Spleen (tissue), 7 donors: ENCODE results near the gene CPED1.

Experiments
- POLR2AphosphoS5 ChIP-seq, 3 donors: sonication (generic); formaldehyde crosslinking; IDR thresholded peaks; one replicate each; pipeline ENCODE4 v1.5.1; 2017; ENCODE audit warnings: antibody characterized with exemption in 3 of 3
- TF ChIP-seq, protein P1 (sequence below), 11 experiments: fragments of 200-600 bp in 7 of 11; fragments of 450-650 bp in 4 of 11; sonication (generic) in 4 of 11; IDR thresholded peaks in 8 of 11; conservative IDR thresholded peaks in 3 of 11; 1 replicate in 7 of 11; 2 replicates in 4 of 11; pipeline versions ENCODE4 v1.4.0 to v1.8.0; 2016 to 2021; ENCODE audit warnings: antibody characterized with exemption in 11 of 11, inconsistent platforms in 4 of 11, mild to moderate bottlenecking in 1 of 11
- donor health status: DM: no; HTN: no; CAD: no; lungs with moderate emphysema.
- donor health status: DM: no; HTN: no; CAD: no.
- donor health status: DM: no; HTN: no; CAD: no.

DNA sequence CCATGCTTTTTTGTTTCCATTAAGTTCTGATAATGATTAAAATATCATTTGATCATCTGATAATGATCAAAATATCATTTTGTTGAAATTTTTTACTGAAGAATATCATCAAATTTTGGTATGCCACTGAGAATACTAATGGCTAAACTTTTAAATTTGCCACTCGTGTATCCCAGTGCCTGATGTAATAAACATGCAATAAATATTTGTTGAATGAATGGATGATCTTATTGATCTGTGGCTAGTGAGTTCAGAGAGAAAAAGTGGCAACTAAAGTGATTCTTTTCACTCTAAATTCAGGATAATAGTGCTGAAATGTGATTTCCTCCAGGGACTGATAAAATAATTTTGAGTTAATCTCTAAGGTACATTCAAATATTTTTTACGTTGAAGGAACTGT, 181.0 kb downstream of the CPED1 start:
- TF ChIP-seq POLR2AphosphoS5 (IDR thresholded peaks at IDR 0.05): no peak
- TF ChIP-seq, protein P1, sequence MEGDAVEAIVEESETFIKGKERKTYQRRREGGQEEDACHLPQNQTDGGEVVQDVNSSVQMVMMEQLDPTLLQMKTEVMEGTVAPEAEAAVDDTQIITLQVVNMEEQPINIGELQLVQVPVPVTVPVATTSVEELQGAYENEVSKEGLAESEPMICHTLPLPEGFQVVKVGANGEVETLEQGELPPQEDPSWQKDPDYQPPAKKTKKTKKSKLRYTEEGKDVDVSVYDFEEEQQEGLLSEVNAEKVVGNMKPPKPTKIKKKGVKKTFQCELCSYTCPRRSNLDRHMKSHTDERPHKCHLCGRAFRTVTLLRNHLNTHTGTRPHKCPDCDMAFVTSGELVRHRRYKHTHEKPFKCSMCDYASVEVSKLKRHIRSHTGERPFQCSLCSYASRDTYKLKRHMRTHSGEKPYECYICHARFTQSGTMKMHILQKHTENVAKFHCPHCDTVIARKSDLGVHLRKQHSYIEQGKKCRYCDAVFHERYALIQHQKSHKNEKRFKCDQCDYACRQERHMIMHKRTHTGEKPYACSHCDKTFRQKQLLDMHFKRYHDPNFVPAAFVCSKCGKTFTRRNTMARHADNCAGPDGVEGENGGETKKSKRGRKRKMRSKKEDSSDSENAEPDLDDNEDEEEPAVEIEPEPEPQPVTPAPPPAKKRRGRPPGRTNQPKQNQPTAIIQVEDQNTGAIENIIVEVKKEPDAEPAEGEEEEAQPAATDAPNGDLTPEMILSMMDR (IDR thresholded peaks at IDR 0.05 in 8 of 11, conservative IDR thresholded peaks at IDR 0.05 in 3 of 11): no peak
